Measurements from ENCODE around the gene FAM227B.

Gene FAM227B

DNA sequence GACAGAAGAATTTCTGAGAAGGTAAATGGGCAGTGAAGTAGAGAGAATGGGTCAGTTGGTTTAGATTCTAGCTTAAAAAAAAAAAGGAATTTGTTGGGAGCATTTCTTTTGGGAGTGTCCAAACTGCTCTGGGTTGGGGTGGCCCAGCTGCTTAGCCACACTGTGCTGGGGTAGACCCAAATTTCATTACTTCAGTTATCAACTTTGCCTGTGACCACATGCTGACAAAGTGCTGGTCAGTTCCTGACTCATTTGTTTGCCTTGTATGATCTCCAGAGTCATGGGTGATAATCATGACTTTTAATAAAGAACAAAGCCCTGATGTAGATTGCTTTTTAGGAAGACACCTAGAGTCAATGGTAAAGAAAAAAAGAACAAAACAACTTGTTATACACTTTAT lies 319.1 kb downstream of the FAM227B start:
- Histone ChIP-seq H3K27me3 (ENCODE audit: control insufficient read depth, insufficient read depth, low read length) (no peaks in the 10 kb centered on the region), H3K4me1 (ENCODE audit: control insufficient read depth, insufficient read depth, low read length) (no peaks in the 10 kb centered on the region), H3K4me3 (ENCODE audit: low read depth, low read length) (no peak overlapping the region), H3K36me3 (ENCODE audit: control insufficient read depth, insufficient read depth, low read length) (peaks cover 3% of the 10 kb centered on the region; the same call in 1 of the 2 replicates), H3K9ac (ENCODE audit: low read depth, low read length) (no peak overlapping the region), H3K9me3 (ENCODE audit: control insufficient read depth, insufficient read depth, low read length) (no peaks in the 10 kb centered on the region), H3K27ac (ENCODE audit: low read depth, low read length) (no peak overlapping the region)

DNA sequence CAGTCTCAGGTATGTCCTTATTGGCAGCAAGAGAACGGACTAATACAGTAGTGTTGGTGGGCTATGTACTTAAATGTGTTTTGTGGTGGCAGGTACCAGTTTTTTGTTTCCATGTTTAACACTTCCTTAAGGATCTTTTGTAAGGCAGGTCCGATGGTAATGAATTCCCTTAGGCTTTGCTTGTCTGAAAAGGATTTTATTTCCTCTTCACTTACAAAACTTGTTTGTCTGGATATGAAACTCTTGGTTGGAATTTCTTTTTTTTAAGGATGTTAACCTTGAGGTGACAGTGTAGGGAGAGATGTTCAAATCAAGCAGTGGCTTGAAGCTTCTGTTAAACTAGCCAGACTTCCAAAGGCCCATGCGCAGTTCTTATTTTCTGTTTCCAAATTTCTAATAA lies 319.8 kb downstream of the FAM227B start:
- no peak overlapping the region for H3K9ac ChIP-seq (ENCODE audit: low read depth, low read length)
- H3K27ac ChIP-seq (ENCODE audit: low read depth, low read length), result no peak overlapping the region
- H3K36me3 ChIP-seq (ENCODE audit: control insufficient read depth, insufficient read depth, low read length), result peaks cover 3% of the 10 kb centered on the region; the same call in 1 of the 2 replicates

DNA sequence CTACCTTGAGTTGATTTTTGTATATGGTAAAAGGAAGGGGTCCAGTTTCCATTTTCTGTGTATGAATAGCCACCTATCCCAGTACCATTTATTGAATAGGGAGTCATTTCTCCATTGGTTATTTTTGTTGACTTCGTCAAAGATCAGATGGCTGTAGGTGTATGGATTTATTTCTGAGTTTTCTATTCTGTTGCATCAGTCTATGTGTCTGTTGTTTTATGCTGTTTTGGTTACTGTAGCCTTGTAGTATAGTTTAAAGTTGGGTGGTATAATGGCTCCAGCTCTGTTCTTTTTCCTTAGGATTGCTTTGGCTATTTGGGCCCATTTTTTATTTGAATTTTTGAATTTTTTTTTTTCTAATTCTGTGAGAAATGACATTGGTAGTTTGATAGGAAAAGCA lies 323.0 kb downstream of the FAM227B start:
- no peaks in the 10 kb centered on the region for H3K27me3 ChIP-seq (ENCODE audit: control insufficient read depth, insufficient read depth, low read length)
- no peak overlapping the region for H3K9ac ChIP-seq (ENCODE audit: low read depth, low read length)
- H3K9me3 ChIP-seq (ENCODE audit: control insufficient read depth, insufficient read depth, low read length), result no peaks in the 10 kb centered on the region
- no peaks in the 10 kb centered on the region for H3K4me1 ChIP-seq (ENCODE audit: control insufficient read depth, insufficient read depth, low read length)
- no peak overlapping the region for H3K27ac ChIP-seq (ENCODE audit: low read depth, low read length)
- 0 out of 2 replicates have a peak, but pooled peaks cover 6% of the 10 kb centered on the region for H3K36me3 ChIP-seq (ENCODE audit: control insufficient read depth, insufficient read depth, low read length)
- no peak overlapping the region for H3K4me3 ChIP-seq (ENCODE audit: low read depth, low read length)

More for the DNA sequence above, 319.8 kb downstream of the FAM227B start:
- H3K9me3 ChIP-seq (ENCODE audit: control insufficient read depth, insufficient read depth, low read length), result no peaks in the 10 kb centered on the region
- no peak overlapping the region for H3K4me3 ChIP-seq (ENCODE audit: low read depth, low read length)
- H3K27me3 ChIP-seq (ENCODE audit: control insufficient read depth, insufficient read depth, low read length), result no peaks in the 10 kb centered on the region
- H3K4me1 ChIP-seq (ENCODE audit: control insufficient read depth, insufficient read depth, low read length), result no peaks in the 10 kb centered on the region

DNA sequence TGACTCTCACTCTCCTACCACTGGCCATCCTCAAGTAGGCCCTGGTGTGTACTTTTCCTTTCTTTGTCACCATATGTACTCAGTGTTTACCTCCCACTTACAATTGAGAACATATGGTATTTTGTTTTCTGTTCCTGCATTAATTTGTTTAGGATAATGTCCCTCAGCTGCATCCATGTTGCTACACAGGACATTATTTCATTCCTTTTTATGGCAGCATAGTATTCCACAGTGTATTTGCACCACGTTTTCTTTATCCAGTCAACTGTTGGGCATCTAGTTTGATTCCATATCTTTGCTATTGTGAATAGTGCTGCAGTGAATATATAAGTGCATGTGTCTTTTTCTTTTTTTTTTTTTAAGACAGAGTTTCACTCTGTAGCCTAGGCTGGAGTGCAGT lies 324.4 kb downstream of the FAM227B start:
- H3K9me3 ChIP-seq (ENCODE audit: control insufficient read depth, insufficient read depth, low read length), result no peaks in the 10 kb centered on the region
- peaks cover 7% of the 10 kb centered on the region for H3K4me1 ChIP-seq (ENCODE audit: control insufficient read depth, insufficient read depth, low read length)
- no peaks in the 10 kb centered on the region for H3K27me3 ChIP-seq (ENCODE audit: control insufficient read depth, insufficient read depth, low read length)
- H3K36me3 ChIP-seq (ENCODE audit: control insufficient read depth, insufficient read depth, low read length), result 0 out of 2 replicates have a peak, but pooled peaks cover 6% of the 10 kb centered on the region
- no peak overlapping the region for H3K27ac ChIP-seq (ENCODE audit: low read depth, low read length)
- H3K9ac ChIP-seq (ENCODE audit: low read depth, low read length), result no peak overlapping the region
- H3K4me3 ChIP-seq (ENCODE audit: low read depth, low read length), result no peak overlapping the region

DNA sequence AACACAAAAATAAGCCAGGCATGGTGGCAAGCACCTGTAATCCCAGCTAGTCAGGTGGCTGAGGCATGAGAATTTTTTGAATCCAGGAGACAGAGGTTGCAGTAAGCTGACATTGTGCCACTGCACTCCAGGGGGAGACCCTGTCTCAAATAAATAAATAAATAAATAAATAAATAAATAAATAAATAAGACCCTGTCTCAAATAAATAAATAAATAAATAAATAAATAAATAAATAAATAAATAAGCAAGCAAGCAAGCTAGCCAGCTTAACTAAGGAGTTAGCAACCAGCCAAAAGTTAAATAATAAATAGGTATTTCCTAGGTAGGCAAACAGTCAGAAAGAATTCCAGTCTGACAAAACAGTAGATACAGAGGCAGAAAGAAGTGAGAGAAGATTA lies 326.7 kb downstream of the FAM227B start:
- H3K27me3 ChIP-seq (ENCODE audit: control insufficient read depth, insufficient read depth, low read length), result no peaks in the 10 kb centered on the region
- H3K4me3 ChIP-seq (ENCODE audit: low read depth, low read length), result no peak overlapping the region
- H3K36me3 ChIP-seq (ENCODE audit: control insufficient read depth, insufficient read depth, low read length), result 0 out of 2 replicates have a peak, but pooled peaks cover 6% of the 10 kb centered on the region
- H3K9me3 ChIP-seq (ENCODE audit: control insufficient read depth, insufficient read depth, low read length), result no peaks in the 10 kb centered on the region
- H3K27ac ChIP-seq (ENCODE audit: low read depth, low read length), result no peak overlapping the region
- H3K4me1 ChIP-seq (ENCODE audit: control insufficient read depth, insufficient read depth, low read length), result peaks cover 8% of the 10 kb centered on the region
- H3K9ac ChIP-seq (ENCODE audit: low read depth, low read length), result no peak overlapping the region

DNA sequence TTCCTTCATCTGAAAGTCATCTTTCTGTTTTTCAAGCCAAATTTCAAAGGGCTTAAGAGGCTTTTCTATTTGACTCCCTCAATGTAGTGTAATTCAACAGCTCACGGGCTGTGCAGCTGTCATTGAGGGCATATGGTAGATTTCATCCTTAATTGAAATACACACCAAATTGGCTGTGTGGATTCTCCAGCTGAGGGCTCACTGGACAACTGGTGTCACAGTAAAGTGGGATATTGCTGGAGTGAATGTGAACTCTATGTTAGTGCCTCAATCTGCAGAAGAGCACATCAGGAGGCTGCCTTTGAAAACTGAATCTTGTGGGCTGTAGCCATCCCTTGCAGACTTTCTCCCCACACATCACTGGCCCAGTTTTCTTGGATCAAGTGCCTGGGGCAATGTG lies 330.4 kb downstream of the FAM227B start:
- Histone ChIP-seq H3K9ac (ENCODE audit: low read depth, low read length) (no peak overlapping the region), H3K27me3 (ENCODE audit: control insufficient read depth, insufficient read depth, low read length) (no peaks in the 10 kb centered on the region), H3K4me3 (ENCODE audit: low read depth, low read length) (no peak overlapping the region), H3K4me1 (ENCODE audit: control insufficient read depth, insufficient read depth, low read length) (peaks cover 16% of the 10 kb centered on the region), H3K9me3 (ENCODE audit: control insufficient read depth, insufficient read depth, low read length) (no peaks in the 10 kb centered on the region), H3K27ac (ENCODE audit: low read depth, low read length) (no peak overlapping the region), H3K36me3 (ENCODE audit: control insufficient read depth, insufficient read depth, low read length) (0 out of 2 replicates have a peak, but pooled peaks cover 6% of the 10 kb centered on the region)

DNA sequence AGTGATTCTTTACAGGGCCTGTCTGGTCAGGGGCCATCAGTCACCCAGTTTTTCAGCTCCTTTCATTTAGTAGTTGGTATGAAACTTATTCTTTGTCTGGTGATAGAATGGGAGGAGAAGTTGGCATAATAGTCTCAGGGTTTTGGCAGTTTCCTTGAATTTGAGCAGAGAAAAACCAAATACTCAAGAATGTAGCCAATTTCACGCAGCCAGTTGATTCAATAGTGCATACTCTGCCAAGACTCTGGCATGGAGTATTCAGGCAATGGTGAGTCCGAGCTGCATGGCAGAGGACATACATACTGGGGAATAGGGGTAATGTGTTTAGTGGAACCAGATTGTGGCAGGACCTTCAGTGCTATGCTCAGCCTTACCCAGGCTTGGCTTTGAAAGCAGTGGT lies 332.2 kb downstream of the FAM227B start:
- H3K4me1 ChIP-seq (ENCODE audit: control insufficient read depth, insufficient read depth, low read length), result peaks cover 16% of the 10 kb centered on the region
- H3K27me3 ChIP-seq (ENCODE audit: control insufficient read depth, insufficient read depth, low read length), result no peaks in the 10 kb centered on the region
- H3K9me3 ChIP-seq (ENCODE audit: control insufficient read depth, insufficient read depth, low read length), result no peaks in the 10 kb centered on the region
- no peak overlapping the region for H3K4me3 ChIP-seq (ENCODE audit: low read depth, low read length)
- no peak overlapping the region for H3K9ac ChIP-seq (ENCODE audit: low read depth, low read length)
- no peak overlapping the region for H3K27ac ChIP-seq (ENCODE audit: low read depth, low read length)
- 0 out of 2 replicates have a peak, but pooled peaks cover 7% of the 10 kb centered on the region for H3K36me3 ChIP-seq (ENCODE audit: control insufficient read depth, insufficient read depth, low read length)

DNA sequence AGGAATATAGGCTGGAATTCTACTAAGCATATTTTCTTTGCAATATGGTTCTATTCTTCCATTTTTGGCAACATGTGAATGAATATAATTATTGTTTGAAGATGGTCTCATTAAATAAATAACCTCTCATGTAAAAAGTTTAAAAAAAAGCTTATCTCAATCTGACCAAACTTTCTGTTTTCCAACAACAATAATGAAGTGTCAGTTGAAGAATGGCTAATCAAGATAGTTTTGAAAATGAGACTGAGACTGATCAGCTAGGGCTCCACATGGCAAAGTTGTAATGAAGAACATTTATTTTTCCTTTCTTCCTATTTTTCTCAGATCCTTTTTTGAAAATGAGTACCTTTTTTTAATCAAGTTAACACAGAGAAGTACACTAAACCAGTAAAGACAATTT lies 333.1 kb downstream of the FAM227B start:
- no peak overlapping the region for H3K4me3 ChIP-seq (ENCODE audit: low read depth, low read length)
- H3K9ac ChIP-seq (ENCODE audit: low read depth, low read length), result no peak overlapping the region
- H3K27me3 ChIP-seq (ENCODE audit: control insufficient read depth, insufficient read depth, low read length), result no peaks in the 10 kb centered on the region
- no peak overlapping the region for H3K27ac ChIP-seq (ENCODE audit: low read depth, low read length)
- peaks cover 16% of the 10 kb centered on the region for H3K4me1 ChIP-seq (ENCODE audit: control insufficient read depth, insufficient read depth, low read length)
- no peaks in the 10 kb centered on the region for H3K9me3 ChIP-seq (ENCODE audit: control insufficient read depth, insufficient read depth, low read length)
- H3K36me3 ChIP-seq (ENCODE audit: control insufficient read depth, insufficient read depth, low read length), result 0 out of 2 replicates have a peak, but pooled peaks cover 2% of the 10 kb centered on the region

DNA sequence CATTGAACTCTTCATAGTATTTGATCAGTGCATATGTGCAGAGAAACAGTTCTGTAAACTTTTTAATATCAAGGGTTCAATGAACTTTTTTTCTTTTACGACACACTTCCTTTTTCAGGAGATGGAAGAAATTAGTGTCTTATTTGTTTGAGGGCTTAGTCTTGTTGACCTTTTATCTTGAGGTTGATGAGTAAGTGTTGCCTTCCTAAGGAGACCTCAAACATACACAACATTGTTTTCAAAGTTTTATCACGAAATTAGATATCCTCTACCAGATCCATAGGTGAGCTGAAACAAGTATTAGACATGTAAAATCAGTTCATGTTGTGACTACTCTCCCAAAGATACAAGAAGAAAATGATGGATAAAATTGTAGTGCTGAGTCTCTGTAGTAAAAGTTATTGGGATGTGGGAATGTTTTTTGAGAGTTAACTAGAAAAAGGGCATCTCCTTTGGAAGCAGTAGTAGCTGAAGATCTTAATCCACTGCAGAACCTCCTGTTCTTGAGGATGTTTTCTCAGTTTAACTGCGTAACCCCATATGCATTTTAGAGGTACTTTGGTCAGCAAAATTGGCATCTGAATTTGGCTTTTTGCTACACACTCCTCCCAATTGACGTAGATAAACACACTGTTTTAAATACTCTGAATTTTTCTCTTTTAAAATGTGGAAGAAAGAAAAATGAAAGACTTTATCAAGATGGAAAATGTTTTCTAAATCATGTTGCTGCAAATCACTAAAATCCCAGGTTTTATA lies 333.8 kb downstream of the FAM227B start:
- Histone ChIP-seq H3K27ac (ENCODE audit: low read depth, low read length) (no peak overlapping the region), H3K4me3 (ENCODE audit: low read depth, low read length) (no peak overlapping the region), H3K27me3 (ENCODE audit: control insufficient read depth, insufficient read depth, low read length) (no peaks in the 10 kb centered on the region), H3K9ac (ENCODE audit: low read depth, low read length) (no peak overlapping the region), H3K9me3 (ENCODE audit: control insufficient read depth, insufficient read depth, low read length) (no peaks in the 10 kb centered on the region), H3K4me1 (ENCODE audit: control insufficient read depth, insufficient read depth, low read length) (peaks cover 14% of the 10 kb centered on the region), H3K36me3 (ENCODE audit: control insufficient read depth, insufficient read depth, low read length) (0 out of 2 replicates have a peak, but pooled peaks cover 2% of the 10 kb centered on the region)

DNA sequence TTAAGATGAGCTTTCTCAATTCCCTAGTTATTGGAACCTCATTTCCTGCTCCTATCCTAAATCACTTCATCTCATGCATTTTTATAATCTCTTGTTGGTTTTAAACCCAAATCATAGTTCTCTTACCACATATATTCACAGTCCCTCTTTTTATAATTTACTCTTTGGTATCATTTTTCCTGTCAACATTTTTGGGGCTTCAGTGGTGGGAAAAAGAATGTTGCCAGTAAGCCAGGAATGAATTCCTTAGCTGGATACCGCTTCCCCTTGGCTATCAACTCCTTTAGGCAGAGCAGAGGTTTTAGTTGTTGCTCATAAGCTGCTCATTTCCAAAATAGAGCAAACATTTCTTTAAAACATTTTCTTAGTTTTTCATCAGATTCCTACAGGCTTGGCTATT lies 338.3 kb downstream of the FAM227B start:
- Histone ChIP-seq H3K27ac (ENCODE audit: low read depth, low read length) (no peak overlapping the region), H3K9ac (ENCODE audit: low read depth, low read length) (no peak overlapping the region), H3K36me3 (ENCODE audit: control insufficient read depth, insufficient read depth, low read length) (0 out of 2 replicates have a peak, but pooled peaks cover 2% of the 10 kb centered on the region), H3K27me3 (ENCODE audit: control insufficient read depth, insufficient read depth, low read length) (no peaks in the 10 kb centered on the region), H3K4me3 (ENCODE audit: low read depth, low read length) (no peak overlapping the region), H3K4me1 (ENCODE audit: control insufficient read depth, insufficient read depth, low read length) (peaks cover 7% of the 10 kb centered on the region; the same call in 1 of the 2 replicates), H3K9me3 (ENCODE audit: control insufficient read depth, insufficient read depth, low read length) (no peaks in the 10 kb centered on the region)
